ENCODE results near the gene TNFSF8. TPM values are rescaled to one million over a fixed set of nuclear protein-coding genes. Genes with fewer than 3 reads are reported as not detected.

TNFSF8 gene
- under 1 TPM; 0.46 to 0.70 (median 0.52) TPM for polyA plus RNA-seq (ENCODE audit: insufficient read length in 4 of 4)

- DNase-seq (ENCODE audit: low read depth in 4 of 4, low spot score in 3 of 4) = no peak
These were observed at the start of gene TNFSF8 for GRCh38 chr9:114930056-114930812. TSS of gene TNFSF8 (minus strand) at chr9:114930591. CDS start at chr9:114930303, 288 bp downstream.

DNA sequence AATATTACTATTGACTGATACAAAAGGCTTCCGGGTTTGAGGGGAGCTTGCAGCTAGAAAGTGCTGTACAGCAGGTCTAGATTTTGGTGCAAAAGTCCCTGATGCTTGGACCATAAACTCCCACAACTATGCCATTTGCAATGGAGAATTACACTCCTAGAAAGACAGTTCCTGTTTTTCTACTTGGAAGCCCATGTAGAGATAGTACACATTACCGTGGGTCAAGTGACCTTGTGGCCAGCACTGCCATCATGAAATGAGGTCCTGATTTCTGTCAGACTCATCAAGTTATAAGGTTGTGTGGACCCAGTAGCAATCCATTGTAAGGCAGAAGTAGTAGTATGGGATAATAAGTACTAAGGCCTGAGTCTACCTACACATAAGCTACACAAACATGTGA is 42.8 kb upstream of the TNFSF8 start:
- DNase-seq (ENCODE audit: low read depth in 4 of 4, low spot score in 3 of 4) = no peak

- no peak for DNase-seq (ENCODE audit: low read depth in 4 of 4, low spot score in 3 of 4)
These were observed 42.2 kb upstream of the TNFSF8 start for GRCh38 chr9:114972510-114973136.

GRCh38 chr9:114969269-114969668 is 38.9 kb upstream of the TNFSF8 start:
- no peak for DNase-seq (ENCODE audit: low read depth in 4 of 4, low spot score in 3 of 4)

GRCh38 chr9:114968671-114969070 is 38.3 kb upstream of the TNFSF8 start:
- DNase-seq (ENCODE audit: low read depth in 4 of 4, low spot score in 3 of 4) = no peak

GRCh38 chr9:114965564-114965963 is 35.2 kb upstream of the TNFSF8 start:
- DNase-seq (ENCODE audit: low read depth in 4 of 4, low spot score in 3 of 4) = no peak

DNA sequence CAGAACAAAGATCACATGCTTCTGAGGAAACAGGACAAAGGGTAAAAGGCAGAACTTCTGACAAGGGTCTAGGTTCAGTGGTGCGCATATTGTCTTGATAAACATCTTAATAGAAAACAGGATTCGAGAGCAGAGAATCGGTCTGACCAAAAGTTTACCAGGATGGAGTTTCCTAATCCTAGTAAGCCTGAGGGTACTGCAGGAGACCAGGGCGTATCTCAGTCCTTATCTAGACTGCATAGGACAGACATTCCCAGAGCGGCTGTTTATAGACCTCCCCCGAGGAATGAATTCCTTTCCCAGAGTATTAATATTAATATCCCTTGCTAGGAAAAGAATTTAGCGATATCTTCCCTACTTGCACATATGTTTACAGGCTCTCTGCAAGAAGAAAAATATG is 32.4 kb upstream of the TNFSF8 start:
- no peak for DNase-seq (ENCODE audit: low read depth in 4 of 4, low spot score in 3 of 4)

DNA sequence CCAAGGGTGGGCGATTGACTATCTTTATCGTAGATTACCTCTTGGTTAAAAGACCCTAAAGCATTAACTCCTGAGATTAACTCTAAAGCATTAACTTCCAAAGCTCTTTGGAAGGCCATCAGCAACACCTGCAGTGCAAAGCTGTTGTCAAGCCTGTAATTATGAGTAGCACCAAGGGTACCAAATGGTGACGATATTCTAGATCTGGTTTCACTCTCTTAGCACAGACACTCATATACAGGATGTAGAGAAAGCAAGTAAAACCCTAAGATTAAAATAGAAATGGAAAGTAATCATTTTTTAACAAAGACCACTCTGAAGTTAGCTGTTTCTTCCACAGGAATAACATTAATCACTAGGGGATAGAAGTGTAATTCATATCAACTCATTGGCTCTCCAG is 29.9 kb upstream of the TNFSF8 start:
- no peak for DNase-seq (ENCODE audit: low read depth in 4 of 4, low spot score in 3 of 4)

DNA sequence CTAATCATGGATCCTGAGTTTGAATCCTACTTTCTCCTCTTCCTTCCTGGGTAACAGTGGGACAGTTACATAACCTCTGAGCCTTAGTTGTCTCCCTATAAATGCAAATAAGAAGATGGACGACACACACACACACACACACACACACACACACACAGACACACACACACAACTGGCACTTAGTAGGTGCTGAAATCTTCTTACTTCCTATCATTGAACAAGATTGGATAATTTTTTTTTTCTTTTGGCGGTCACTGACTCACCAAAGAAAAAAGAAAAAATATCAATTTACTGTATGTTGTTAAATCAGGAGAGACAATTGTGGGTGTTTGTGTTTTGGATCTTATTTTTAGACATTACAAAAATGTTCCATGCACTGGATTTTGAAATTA is 28.4 kb upstream of the TNFSF8 start:
- no peak for DNase-seq (ENCODE audit: low read depth in 4 of 4, low spot score in 3 of 4)

DNA sequence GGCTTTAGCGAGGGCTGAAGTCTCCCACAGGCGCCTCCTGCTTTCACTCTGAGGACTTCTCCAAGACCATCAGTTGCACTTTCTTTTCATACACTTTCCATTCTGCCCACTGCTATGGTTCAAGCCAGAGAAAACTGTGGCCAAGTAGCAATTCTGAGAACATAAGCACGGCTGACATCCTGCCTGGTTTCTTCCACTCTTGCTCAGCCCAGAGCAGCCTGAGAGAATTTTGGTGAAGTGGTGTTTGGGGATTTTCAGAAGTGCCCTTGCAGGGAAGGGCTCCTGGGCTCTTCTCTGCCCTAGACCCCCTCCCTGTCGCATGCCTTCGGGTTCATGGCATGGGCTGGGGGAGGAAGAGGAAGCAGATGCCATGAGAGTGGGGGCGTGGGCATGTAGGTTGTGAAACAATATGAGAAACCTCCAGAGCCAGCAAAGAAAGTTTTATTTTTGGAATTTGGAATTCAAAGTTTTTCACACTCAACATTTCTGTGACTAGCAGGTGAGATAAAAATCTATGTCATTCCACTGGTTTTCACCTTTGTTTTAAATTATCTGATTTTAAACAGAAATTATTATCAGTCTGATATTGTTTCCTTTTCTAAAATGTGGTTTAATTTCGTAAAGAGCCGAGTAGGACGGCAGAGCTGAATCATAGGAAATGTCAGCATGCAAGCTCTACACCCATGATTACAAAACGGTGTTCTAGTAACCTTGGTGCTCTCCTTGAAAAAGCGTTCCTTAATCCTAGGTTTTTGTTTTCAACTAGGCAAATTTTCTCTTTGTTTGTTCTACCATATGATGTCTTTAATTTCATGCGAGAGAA is 27.8 kb upstream of the TNFSF8 start:
- no peak for DNase-seq (ENCODE audit: low read depth in 4 of 4, low spot score in 3 of 4)

- DNase-seq (ENCODE audit: low read depth in 4 of 4, low spot score in 3 of 4) = no peak
These were observed 27.2 kb upstream of the TNFSF8 start for GRCh38 chr9:114957558-114957957.

- DNase-seq (ENCODE audit: low read depth in 4 of 4, low spot score in 3 of 4) = no peak
These were observed 24.7 kb upstream of the TNFSF8 start for GRCh38 chr9:114954956-114955582.

- DNase-seq (ENCODE audit: low read depth in 4 of 4, low spot score in 3 of 4) = no peak
These were observed 23.6 kb upstream of the TNFSF8 start for GRCh38 chr9:114953959-114954358.

DNA sequence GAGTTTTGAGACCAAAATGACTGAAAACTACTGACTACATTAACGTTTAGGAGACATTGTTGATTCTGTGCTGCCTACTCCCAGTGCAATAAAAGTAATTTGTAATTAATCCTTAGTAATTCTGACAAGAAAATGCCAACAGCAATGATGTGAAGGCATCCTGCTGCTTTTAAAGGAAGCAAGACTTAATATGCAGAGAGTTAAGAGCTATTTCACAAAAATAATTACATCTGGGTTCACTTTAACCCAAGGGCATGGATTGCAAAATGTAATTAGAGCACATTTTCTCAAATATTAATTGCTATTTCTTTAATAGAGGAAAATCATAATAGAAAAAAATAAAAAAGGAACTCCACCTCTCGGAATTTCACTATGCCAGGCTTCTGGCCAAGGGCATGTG is 22.7 kb upstream of the TNFSF8 start:
- no peak for DNase-seq (ENCODE audit: low read depth in 4 of 4, low spot score in 3 of 4)

DNA sequence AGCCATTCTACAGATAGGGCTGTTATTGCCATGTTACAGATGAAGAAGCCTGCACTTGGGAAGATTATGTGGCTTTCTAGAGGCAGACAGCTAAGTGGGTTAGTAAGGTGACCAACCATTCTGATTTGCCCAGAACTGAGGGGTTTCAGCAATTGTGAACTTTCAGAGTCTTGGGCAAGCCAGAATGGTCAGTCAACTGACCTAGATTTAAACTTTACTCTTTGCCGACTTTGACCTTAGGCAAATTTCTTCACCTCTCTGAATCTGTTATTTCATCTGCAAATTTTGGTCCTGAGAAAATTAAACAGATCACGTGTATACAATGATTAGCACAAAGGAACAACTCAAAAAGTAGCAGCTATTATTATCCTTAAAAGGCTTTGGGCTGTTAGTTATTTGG is 20.4 kb upstream of the TNFSF8 start:
- no peak for DNase-seq (ENCODE audit: low read depth in 4 of 4, low spot score in 3 of 4)

GRCh38 chr9:114947058-114947457 is 16.7 kb upstream of the TNFSF8 start:
- no peak for DNase-seq (ENCODE audit: low read depth in 4 of 4, low spot score in 3 of 4)

- DNase-seq (ENCODE audit: low read depth in 4 of 4, low spot score in 3 of 4) = no peak
These were observed 15.4 kb upstream of the TNFSF8 start for GRCh38 chr9:114945616-114946412.

GRCh38 chr9:114941376-114941775 is 11.0 kb upstream of the TNFSF8 start:
- DNase-seq (ENCODE audit: low read depth in 4 of 4, low spot score in 3 of 4) = no peak

- DNase-seq (ENCODE audit: low read depth in 4 of 4, low spot score in 3 of 4) = no peak
These were observed 8.5 kb upstream of the TNFSF8 start for GRCh38 chr9:114938687-114939575.
